Stimulated activated CD4-positive, alpha-beta T cell treated with anti-CD3 and anti-CD28 coated beads, Interleukin-15, amount 100 ng/mL, for 48 hours (primary cell): ENCODE data around the gene RGP1.

Source experiments
- DNase-seq, 2 donors: peaks; one replicate each; pipeline ENCODE4 v3.0.0-alpha.2; 2020; ENCODE audit warnings: low read depth in 2 of 2

The RGP1 gene

GRCh38 chr9:35771943-35772342, 22.9 kb downstream of the RGP1 start:
- no peak for DNase-seq

- DNase-seq = no peak
These were observed 26.0 kb downstream of the RGP1 start for GRCh38 chr9:35774907-35775635.

GRCh38 chr9:35776018-35776417, 26.9 kb downstream of the RGP1 start:
- no peak for DNase-seq

GRCh38 chr9:35778496-35778895, 29.4 kb downstream of the RGP1 start:
- no peak for DNase-seq

GRCh38 chr9:35781066-35781465, 32.0 kb downstream of the RGP1 start:
- no peak for DNase-seq

GRCh38 chr9:35783418-35783817, 34.3 kb downstream of the RGP1 start:
- no peak for DNase-seq

- no peak for DNase-seq
These were observed 40.5 kb downstream of the RGP1 start for GRCh38 chr9:35789541-35789940.

GRCh38 chr9:35790025-35790384, 40.9 kb downstream of the RGP1 start:
- DNase-seq = no peak

GRCh38 chr9:35790385-35791296, 41.6 kb downstream of the RGP1 start:
- DNase-seq = peak in 1 of 2 donors; percentile 29

- no peak for DNase-seq
These were observed 42.3 kb downstream of the RGP1 start, which contains the start of gene NPR2 for GRCh38 chr9:35791297-35791921. Gene NPR2, plus strand, starts transcription at chr9:35791591. Its CDS starts 818 bp downstream, at chr9:35792409.

- DNase-seq = no peak
These were observed 43.1 kb downstream of the RGP1 start for GRCh38 chr9:35792024-35792813.

GRCh38 chr9:35792826-35793225, 43.7 kb downstream of the RGP1 start:
- no peak for DNase-seq

GRCh38 chr9:35793461-35793860, 44.4 kb downstream of the RGP1 start:
- DNase-seq = no peak

- no peak for DNase-seq
These were observed 46.6 kb downstream of the RGP1 start for GRCh38 chr9:35795695-35796094.

- DNase-seq = no peak
These were observed 48.4 kb downstream of the RGP1 start for GRCh38 chr9:35797311-35798109.

- DNase-seq = peak; percentile 30 to 50
These were observed 49.7 kb downstream of the RGP1 start for GRCh38 chr9:35798658-35799374.

- DNase-seq = no peak
These were observed 51.4 kb downstream of the RGP1 start for GRCh38 chr9:35800530-35800929.

- no peak for DNase-seq
These were observed 52.4 kb downstream of the RGP1 start for GRCh38 chr9:35801328-35802128.

- no peak for DNase-seq
These were observed 57.0 kb downstream of the RGP1 start for GRCh38 chr9:35806101-35806500.
